ENCODE data around the gene NECAB3. TPM values are rescaled to one million over a fixed set of nuclear protein-coding genes. Genes with fewer than 3 reads are reported as not detected.

NECAB3 gene
- total and polyA plus RNA-seq, 2 donors (not counting 3 experiments of a cell fraction or from before 2014, with no cell fraction given): 18.1 to 22.4 TPM

- no peak overlapping the region for H3K27ac ChIP-seq (ENCODE audit: insufficient read depth, low read depth, low read length)
- H2AFZ ChIP-seq (ENCODE audit: low read depth, low read length): no peak overlapping the region
- peaks cover 0 to 2% of the 10 kb centered on the region in 2 experiments for H3K36me3 ChIP-seq (ENCODE audit: control insufficient read depth in 2 of 2, extremely low read depth in 1 of 2, insufficient read depth in 2 of 2, low read length in 2 of 2)
- H3K9me1 ChIP-seq (replicated peaks; ENCODE audit: control insufficient read depth, extremely low read depth, insufficient read depth, low read length): no peaks in the 10 kb centered on the region
- no peaks in the 10 kb centered on the region for H3K4me1 ChIP-seq (ENCODE audit: control insufficient read depth, extremely low read depth, insufficient read depth, low read length)
- dilution Hi-C loops (cut with MboI; ENCODE audit: extremely low pct_ligation_motif_present, low sequenced_read_pairs): no loop called here
- no peaks in the 10 kb centered on the region for H3K79me2 ChIP-seq (ENCODE audit: control insufficient read depth, insufficient read depth, low read length)
- intact Hi-C loops (cut with micrococcal nuclease): loop anchor here (5.0 kb wide), 1 partner anchor 134 kb away; no protein-coding TSS in a partner anchor
- no peak overlapping the region for H3K4me3 ChIP-seq (replicated peaks in 1 of 3; ENCODE audit: insufficient read depth in 1 of 3, low read depth in 1 of 3, low read length in 3 of 3)
- TF ChIP-seq EZH2 (IDR thresholded peaks at IDR 0.05; ENCODE audit: borderline replicate concordance, low read depth, low read length, severe bottlenecking) (no peak), POLR2A (IDR thresholded peaks at IDR 0.05; ENCODE audit: low read depth, low read length) (no peak), MYC (IDR thresholded peaks at IDR 0.05; ENCODE audit: low read depth, low read length) (no peak), FOS (IDR thresholded peaks at IDR 0.05; ENCODE audit: borderline replicate concordance, insufficient read depth, low read length) (no peak), JUN (IDR thresholded peaks at IDR 0.05; ENCODE audit: borderline replicate concordance, insufficient read depth, insufficient read length, low read depth) (no peak), POLR2AphosphoS5 (IDR thresholded peaks at IDR 0.05; ENCODE audit: insufficient read depth, low read depth, low read length) (no peak), CTCF (IDR thresholded peaks at IDR 0.05; ENCODE audit: extremely low read depth in 1 of 2, insufficient read depth in 1 of 2, low read depth in 1 of 2, low read length in 2 of 2) (no peak), GATA2 (IDR thresholded peaks at IDR 0.05; ENCODE audit: insufficient read depth, insufficient read length, low read depth, low read length) (no peak)
- TF ChIP-seq, protein P1, sequence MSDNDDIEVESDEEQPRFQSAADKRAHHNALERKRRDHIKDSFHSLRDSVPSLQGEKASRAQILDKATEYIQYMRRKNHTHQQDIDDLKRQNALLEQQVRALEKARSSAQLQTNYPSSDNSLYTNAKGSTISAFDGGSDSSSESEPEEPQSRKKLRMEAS (IDR thresholded peaks at IDR 0.05; ENCODE audit: insufficient read depth, insufficient read length): no peak
- DNase-seq (ENCODE audit: low read depth, low spot score) (no peak), FAIRE-seq (no peak)
- no peaks in the 10 kb centered on the region for H3K27me3 ChIP-seq (ENCODE audit: control insufficient read depth in 2 of 2, insufficient read depth in 2 of 2, low read length in 2 of 2)
- CTCF ChIA-PET: interaction anchor here (1.1 to 5.2 kb wide), 5 partner anchors 9 to 193 kb away, joined by 3 to 58 read pairs (median 7); no protein-coding TSS in a partner anchor
- POLR2A ChIA-PET: no interaction called here
- H3K9me3 ChIP-seq (replicated peaks; ENCODE audit: control insufficient read depth, insufficient read depth, low read length): no peaks in the 10 kb centered on the region
- no TSS peak for BruUV-seq (replicated peaks)
- no peak overlapping the region for H3K9ac ChIP-seq (replicated peaks; ENCODE audit: extremely low read depth, insufficient read depth, low read length)
- H3K4me2 ChIP-seq (ENCODE audit: insufficient read depth, low read length): no peak overlapping the region
- H4K20me1 ChIP-seq (replicated peaks; ENCODE audit: control insufficient read depth, extremely low read depth, insufficient read depth, low read length): no peaks in the 10 kb centered on the region
Observed at GRCh38 chr20:33650753-33651561, 23.3 kb downstream of the NECAB3 start.

Data from endothelial cell of umbilical vein (primary cell).